T follicular helper cell (primary cell): ENCODE data around the gene B4GALNT4.
"Not testable (repeated sequence)": the region's sequence is repeated elsewhere in the genome, so short reads cannot be mapped to it uniquely, and the experiment has no call there.

ENCODE experiments used
- DNase-seq: peaks from one replicate; pipeline ENCODE4 v3.0.0-alpha.2; 2020; ENCODE audit warnings: low read depth

Gene B4GALNT4

GRCh38 chr11:408154-409007 lies 39.1 kb downstream of the B4GALNT4 start:
- DNase-seq = no peak

GRCh38 chr11:409008-409599 lies 39.8 kb downstream of the B4GALNT4 start:
- no peak for DNase-seq

- no peak for DNase-seq
These were observed 40.5 kb downstream of the B4GALNT4 start for GRCh38 chr11:409600-410483.

- not testable (repeated sequence) for DNase-seq
These were observed 41.4 kb downstream of the B4GALNT4 start for GRCh38 chr11:410711-411110.

- DNase-seq = not testable (repeated sequence)
These were observed 42.2 kb downstream of the B4GALNT4 start for GRCh38 chr11:411520-411919.

GRCh38 chr11:412641-413119 lies 43.4 kb downstream of the B4GALNT4 start:
- DNase-seq = no peak

- DNase-seq = no peak
These were observed 44.1 kb downstream of the B4GALNT4 start for GRCh38 chr11:413120-414081.

- no peak for DNase-seq
These were observed 45.1 kb downstream of the B4GALNT4 start for GRCh38 chr11:414318-414857.

GRCh38 chr11:415640-416041 lies 46.3 kb downstream of the B4GALNT4 start:
- DNase-seq = no peak

- DNase-seq = no peak
These were observed 46.9 kb downstream of the B4GALNT4 start for GRCh38 chr11:416051-416756.

- no peak for DNase-seq
These were observed 47.7 kb downstream of the B4GALNT4 start for GRCh38 chr11:416757-417621.

- no peak for DNase-seq
These were observed 48.5 kb downstream of the B4GALNT4 start for GRCh38 chr11:417652-418342.

- DNase-seq = no peak
These were observed 49.3 kb downstream of the B4GALNT4 start for GRCh38 chr11:418343-419247.

GRCh38 chr11:419248-420005 lies 50.1 kb downstream of the B4GALNT4 start:
- no peak for DNase-seq

- no peak for DNase-seq
These were observed 51.0 kb downstream of the B4GALNT4 start for GRCh38 chr11:420054-420910.

GRCh38 chr11:420911-421321 lies 51.6 kb downstream of the B4GALNT4 start:
- DNase-seq = no peak
